Spleen (tissue), 11 donors: ENCODE data around the gene TBX4. TPM values are rescaled to one million over a fixed set of nuclear protein-coding genes. Genes with fewer than 3 reads are reported as not detected.
"Not testable (repeated sequence)": the region's sequence is repeated elsewhere in the genome, so short reads cannot be mapped to it uniquely, and the experiment has no call there.

Source experiments
- DNase-seq: peaks from one replicate; pipeline ENCODE4 v3.0.0-alpha.2; 2020
- H3K27ac ChIP-seq, 8 donors: fragments of 200-600 bp; sonication (generic) in 7 of 8; 1 replicate in 4 of 8; 2 replicates in 4 of 8; pipeline versions ENCODE4 v1.5.0 to v1.8.0; 2016 to 2021; ENCODE audit warnings: inconsistent platforms in 4 of 8, mild to moderate bottlenecking in 4 of 8, moderate library complexity in 1 of 8
- H3K27me3 ChIP-seq, 7 donors: fragments of 200-600 bp; sonication (generic) in 6 of 7; replicated peaks in 1 of 7; 1 replicate in 4 of 7; 2 replicates in 3 of 7; pipeline versions ENCODE4 v1.5.0 to v1.8.0; 2016 to 2021; ENCODE audit warnings: inconsistent platforms in 3 of 7, mild to moderate bottlenecking in 1 of 7
- H3K36me3 ChIP-seq, 6 donors: fragments of 200-600 bp; sonication (generic) in 5 of 6; 1 replicate in 4 of 6; 2 replicates in 2 of 6; pipeline versions ENCODE4 v1.5.0 to v1.8.0; 2016 to 2021; ENCODE audit warnings: inconsistent platforms in 2 of 6
- H3K4me1 ChIP-seq, 6 donors: fragments of 200-600 bp; sonication (generic) in 5 of 6; 1 replicate in 3 of 6; 2 replicates in 3 of 6; pipeline versions ENCODE4 v1.5.0 to v1.8.0; 2016 to 2021; ENCODE audit warnings: inconsistent platforms in 3 of 6
- H3K4me3 ChIP-seq, 8 donors: fragments of 200-600 bp; sonication (generic) in 7 of 8; 1 replicate in 4 of 8; 2 replicates in 4 of 8; pipeline versions ENCODE4 v1.5.0 to v1.8.0; 2016 to 2021; ENCODE audit warnings: inconsistent platforms in 4 of 8, mild to moderate bottlenecking in 4 of 8, moderate library complexity in 2 of 8
- H3K9me3 ChIP-seq, 8 donors: fragments of 200-600 bp; sonication (generic) in 7 of 8; 1 replicate in 4 of 8; 2 replicates in 4 of 8; pipeline versions ENCODE4 v1.5.0 to v1.8.0; 2016 to 2021; ENCODE audit warnings: inconsistent platforms in 4 of 8
- CTCF ChIP-seq, 11 experiments: fragments of 200-600 bp in 7 of 11; fragments of 450-650 bp in 4 of 11; sonication (generic) in 4 of 11; IDR thresholded peaks in 8 of 11; conservative IDR thresholded peaks in 3 of 11; 1 replicate in 7 of 11; 2 replicates in 4 of 11; pipeline versions ENCODE4 v1.4.0 to v1.8.0; 2016 to 2021; ENCODE audit warnings: antibody characterized with exemption in 11 of 11, inconsistent platforms in 4 of 11, mild to moderate bottlenecking in 1 of 11
- POLR2A ChIP-seq, 3 donors: fragments of 450-650 bp; IDR thresholded peaks; one replicate each; pipeline ENCODE4 v1.5.1; 2017; ENCODE audit warnings: antibody characterized with exemption in 3 of 3, mild to moderate bottlenecking in 1 of 3
- POLR2AphosphoS5 ChIP-seq, 3 donors: sonication (generic); formaldehyde crosslinking; IDR thresholded peaks; one replicate each; pipeline ENCODE4 v1.5.1; 2017; ENCODE audit warnings: antibody characterized with exemption in 3 of 3
- WGBS, 5 donors: extraction: QIAGEN DNeasy Blood & Tissue Kit in 3 of 5; methylation state at CpG; one replicate each; pipeline versions ENCODE4 v1.1.5 to v1.1.7; 2013 to 2018; 5-methylcytosine and 5-hydroxymethylcytosine counted together
- intact Hi-C: fragments of 100-400 bp; cut with DNase I; formaldehyde crosslinking; loops from one replicate; pipeline ENCODE4 v1.15.0; 2023; ENCODE audit warnings: low total_unique reads
- polyA plus RNA-seq, 3 donors: library from polyadenylated mRNA; stranded (reverse); fragments of 200-250 nt; gene quantifications; one replicate each; pipeline ENCODE4 v1.2.1, GENCODE V29; 2013
- total RNA-seq, 7 donors: library from RNA; depleted of rRNA in 3 of 7; stranded (reverse); fragments of >200 nt in 3 of 7; fragmentation: NEBNext Ultra II Directional in 4 of 7; extraction: Animal tissue kit (Norgen Biotek cat#: 25700) in 4 of 7; gene quantifications; one replicate each; pipeline versions ENCODE4 v1.1.0 to v1.2.1, GENCODE V29; 2016 to 2021
- donor health status: healthy with polysubstance abuse.
- donor health status: DM: no; HTN: no; CAD: no; lungs with moderate emphysema.
- donor health status: DM: no; HTN: no; CAD: no.
- donor health status: Bipolar disorder and iron deficiency.
- donor health status: healthy.
- donor health status: DM: no; HTN: no; CAD: no.
- donor health status: DM: yes; HTN: yes; CAD: no.

TBX4 gene
- total and polyA plus RNA-seq, 10 donors = not detected

- Histone ChIP-seq H3K4me3 (no peak overlapping the region), H3K36me3 (no peaks in the 10 kb centered on the region), H3K27ac (no peak overlapping the region), H3K4me1 (no peaks in the 10 kb centered on the region), H3K9me3 (no peaks in the 10 kb centered on the region), H3K27me3 (peaks cover 0 to 46% (median 0%) of the 10 kb centered on the region in 7 donors)
- TF ChIP-seq POLR2A (IDR thresholded peaks at IDR 0.05) (no peak), POLR2AphosphoS5 (IDR thresholded peaks at IDR 0.05) (no peak), CTCF (IDR thresholded peaks at IDR 0.05 in 8 of 11, conservative IDR thresholded peaks at IDR 0.05 in 3 of 11) (no peak)
- intact Hi-C loops = no loop called here
- DNase-seq = no peak
- WGBS, 5 donors = 74 to 85% (median 78%) methylated on average over 8 of the region's 8 CpGs
Observed at GRCh38 chr17:61492759-61493526, 40.7 kb downstream of the TBX4 start.

- H3K4me1 ChIP-seq, intact Hi-C loops, H3K27ac ChIP-seq, DNase-seq, H3K9me3 ChIP-seq, H3K36me3 ChIP-seq, H3K4me3 ChIP-seq: not testable (repeated sequence)
- WGBS, 5 donors = 87 to 96% (median 91%) methylated on average over 7 of the region's 7 CpGs
- H3K27me3 ChIP-seq = peaks cover 0 to 48% (median 0%) of the 10 kb centered on the region in 7 donors
Observed at GRCh38 chr17:61493830-61494324, 41.7 kb downstream of the TBX4 start.

- TF ChIP-seq CTCF (IDR thresholded peaks at IDR 0.05 in 8 of 11, conservative IDR thresholded peaks at IDR 0.05 in 3 of 11) (no peak), POLR2A (IDR thresholded peaks at IDR 0.05) (no peak)
- peaks cover 0 to 53% (median 0%) of the 10 kb centered on the region in 7 donors for H3K27me3 ChIP-seq
- H3K4me3 ChIP-seq = no peak overlapping the region
- H3K4me1 ChIP-seq = no peaks in the 10 kb centered on the region
- no peak overlapping the region for H3K27ac ChIP-seq
- no peaks in the 10 kb centered on the region for H3K36me3 ChIP-seq
- DNase-seq = no peak
- H3K9me3 ChIP-seq = no peaks in the 10 kb centered on the region
- intact Hi-C loops = no loop called here
- WGBS, 5 donors = 75 to 85% (median 76%) methylated on average over 13 of the region's 13 CpGs
Observed at GRCh38 chr17:61494325-61495160, 42.3 kb downstream of the TBX4 start.

- peaks cover 0 to 3% (median 0%) of the 10 kb centered on the region in 8 donors for H3K9me3 ChIP-seq
- no peak overlapping the region for H3K4me3 ChIP-seq
- no peak for DNase-seq
- intact Hi-C loops = no loop called here
- H3K27ac ChIP-seq = no peak overlapping the region
- H3K36me3 ChIP-seq = no peaks in the 10 kb centered on the region
- H3K4me1 ChIP-seq = no peaks in the 10 kb centered on the region
- TF ChIP-seq CTCF (IDR thresholded peaks at IDR 0.05 in 8 of 11, conservative IDR thresholded peaks at IDR 0.05 in 3 of 11) = no peak
- TF ChIP-seq POLR2A (IDR thresholded peaks at IDR 0.05) = no peak
- no peak for TF ChIP-seq POLR2AphosphoS5 (IDR thresholded peaks at IDR 0.05)
- 70 to 82% (median 78%) methylated on average over 23 of the region's 23 CpGs for WGBS, 5 donors
- H3K27me3 ChIP-seq = peaks cover 0 to 61% (median 0%) of the 10 kb centered on the region in 7 donors
Observed at GRCh38 chr17:61495161-61495857, 43.1 kb downstream of the TBX4 start.
